ENCODE results near the gene RNF125.
"Not testable (repeated sequence)": the region's sequence is repeated elsewhere in the genome, so short reads cannot be mapped to it uniquely, and the experiment has no call there.

Gene RNF125

GRCh38 chr18:32026491-32027086, 8.0 kb downstream of the RNF125 start:
- DNase-seq = no peak

GRCh38 chr18:32029558-32029957, 10.9 kb downstream of the RNF125 start:
- DNase-seq = no peak

- no peak for DNase-seq
Observed at GRCh38 chr18:32032609-32033008, 14.0 kb downstream of the RNF125 start.

GRCh38 chr18:32036506-32037180, 18.0 kb downstream of the RNF125 start:
- no peak for DNase-seq

GRCh38 chr18:32037616-32038015, 19.0 kb downstream of the RNF125 start:
- DNase-seq = no peak

GRCh38 chr18:32040936-32041335, 22.3 kb downstream of the RNF125 start:
- DNase-seq = peak; percentile 32

DNA sequence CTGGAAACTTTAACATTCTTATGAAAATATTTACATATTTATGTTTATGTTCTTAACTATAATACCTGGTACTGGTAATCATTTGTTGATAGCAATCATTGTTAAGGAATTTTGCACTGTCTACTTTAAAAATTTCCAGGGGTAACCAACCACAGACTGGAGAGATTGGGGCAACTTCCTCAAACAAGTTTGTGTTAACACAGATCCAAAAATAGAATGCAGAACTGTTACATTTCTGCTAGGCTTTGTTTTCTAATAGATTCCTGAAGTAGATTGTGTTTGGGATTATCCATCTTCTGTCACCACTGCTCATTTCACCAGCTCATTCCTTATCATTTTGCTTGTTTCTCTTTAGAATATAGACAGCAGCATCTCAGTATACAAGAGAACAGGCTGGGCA, 23.7 kb downstream of the RNF125 start:
- DNase-seq = no peak

- no peak for DNase-seq
Observed at GRCh38 chr18:32048507-32049091, 30.0 kb downstream of the RNF125 start.

GRCh38 chr18:32049393-32050171, 31.0 kb downstream of the RNF125 start:
- DNase-seq = peak; percentile 22

GRCh38 chr18:32056613-32057358, 38.2 kb downstream of the RNF125 start:
- DNase-seq = no peak

- no peak for DNase-seq
Observed at GRCh38 chr18:32057624-32058165, 39.1 kb downstream of the RNF125 start.

DNA sequence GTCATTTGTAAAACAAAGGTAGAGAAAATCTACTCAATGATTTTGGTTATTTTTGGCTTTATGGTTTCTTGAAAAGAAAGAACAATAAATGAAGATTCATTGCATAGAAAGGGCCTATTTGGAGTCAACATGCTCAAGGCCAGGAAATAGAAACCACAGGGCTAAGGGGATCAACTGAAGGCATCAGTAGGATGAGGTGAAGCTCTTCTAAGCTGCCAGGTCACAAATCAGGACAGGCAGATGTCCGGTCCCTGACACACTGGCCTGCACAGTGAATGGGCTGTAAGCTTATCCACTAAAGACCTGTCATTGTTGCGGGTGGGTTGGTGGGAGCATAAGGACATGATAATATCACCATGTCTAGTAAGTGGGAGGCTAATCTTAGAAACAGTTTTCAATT, 41.4 kb downstream of the RNF125 start:
- DNase-seq = no peak

DNA sequence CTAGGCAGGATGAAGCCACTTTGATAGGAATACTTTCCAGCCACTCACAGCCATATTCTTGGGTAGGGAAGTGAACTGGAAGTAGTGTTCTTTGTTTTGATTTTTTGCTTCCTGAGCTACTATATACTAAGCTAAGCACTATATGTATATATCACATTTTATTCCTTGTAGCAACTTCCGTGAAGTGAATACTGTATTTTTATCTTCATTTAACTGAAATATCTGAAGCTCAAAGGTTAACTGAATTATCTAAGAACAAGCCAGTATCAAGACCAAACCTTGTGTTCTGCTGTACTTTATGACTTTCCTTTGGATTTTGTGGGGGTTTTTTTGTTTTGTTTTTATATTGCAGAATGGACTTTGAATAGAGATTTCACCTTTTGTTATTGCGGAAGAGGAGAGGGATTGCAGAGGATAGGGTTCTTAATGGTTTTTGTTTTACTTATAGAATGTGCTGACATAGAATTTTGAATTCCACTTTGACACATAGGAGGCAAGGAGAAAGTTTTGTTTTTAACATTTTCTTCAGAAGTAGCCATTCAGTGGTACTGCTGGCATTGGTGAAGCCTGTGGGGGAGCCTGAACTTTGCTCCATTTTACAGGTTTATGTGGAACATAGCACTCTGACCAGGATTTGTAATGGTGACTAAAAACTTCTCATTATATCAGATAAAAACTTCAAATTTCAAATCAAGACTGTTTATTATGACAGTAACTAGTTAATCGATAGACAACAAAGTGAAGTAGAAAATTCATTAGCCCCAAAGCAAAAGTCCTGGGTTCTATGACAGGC, 48.9 kb downstream of the RNF125 start:
- no peak for DNase-seq

- DNase-seq = no peak
Observed at GRCh38 chr18:32072321-32072720, 53.7 kb downstream of the RNF125 start.

DNA sequence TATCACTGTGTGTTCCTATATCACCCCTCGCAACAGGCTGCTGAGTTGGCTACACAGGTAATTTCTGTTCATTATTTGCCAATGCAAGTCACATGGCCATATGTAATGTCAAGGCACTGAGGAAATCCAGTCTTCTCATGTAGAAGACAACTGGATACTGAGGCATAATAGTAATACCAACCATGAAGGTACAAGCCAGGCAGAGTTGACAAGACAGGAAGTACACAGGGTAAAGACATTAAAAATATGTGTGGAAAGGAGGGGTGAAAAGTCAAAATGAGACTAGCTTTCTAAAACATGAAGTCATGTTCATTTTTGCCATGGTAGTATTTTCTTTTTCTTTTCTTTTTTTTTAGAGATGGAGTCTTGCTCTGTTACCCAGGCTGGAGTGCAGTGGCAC, 55.6 kb downstream of the RNF125 start:
- DNase-seq = no peak

DNA sequence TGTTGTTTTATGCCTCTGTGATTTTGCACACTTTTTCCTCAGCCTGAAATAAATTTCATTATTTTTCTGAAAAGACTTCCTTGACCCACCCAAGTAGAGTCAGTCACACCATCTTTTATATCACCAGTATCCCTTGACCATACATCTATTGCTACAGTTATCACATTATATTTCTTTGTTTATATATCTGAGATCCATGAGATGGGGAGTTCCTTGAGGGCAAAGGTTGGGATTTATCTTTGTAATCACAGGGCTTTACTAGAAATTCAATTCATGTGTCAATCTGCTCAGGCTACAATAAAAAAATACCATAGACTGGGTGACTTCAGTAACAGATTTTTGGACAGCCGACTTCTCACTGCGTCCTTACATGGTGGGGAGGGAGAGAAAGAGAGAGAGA, 60.2 kb downstream of the RNF125 start:
- no peak for DNase-seq

GRCh38 chr18:32081881-32082280, 63.3 kb downstream of the RNF125 start:
- no peak for DNase-seq

- DNase-seq = no peak
Observed at GRCh38 chr18:32083781-32084180, 65.2 kb downstream of the RNF125 start.

DNA sequence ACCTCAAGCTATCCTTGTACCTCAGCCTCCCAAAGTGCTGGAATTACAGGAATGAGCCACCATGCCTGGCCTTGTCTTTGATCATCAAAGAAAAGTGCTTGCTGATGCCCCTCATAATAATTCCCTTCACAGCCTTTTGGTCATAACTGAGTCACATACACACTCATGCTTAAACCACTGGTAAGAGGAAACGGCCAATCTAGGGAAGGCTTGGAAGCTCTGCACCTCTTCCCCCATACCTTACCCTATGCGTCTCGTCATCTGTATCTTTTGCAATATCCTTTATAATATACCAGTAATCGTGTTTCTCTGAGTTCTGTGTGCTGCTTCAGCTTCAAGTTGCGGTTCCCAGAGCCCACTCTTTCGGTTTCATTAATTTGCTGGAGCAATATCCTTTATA, 68.3 kb downstream of the RNF125 start:
- DNase-seq = no peak

- not testable (repeated sequence) for DNase-seq
Observed at GRCh38 chr18:32090831-32091230, 72.2 kb downstream of the RNF125 start.

- no peak for DNase-seq
Observed at GRCh38 chr18:32091325-32091723, 72.7 kb downstream of the RNF125 start.
